Aorta (tissue), 5 donors: Measurements from ENCODE around the gene OR10AG1. TPM values are rescaled to one million over a fixed set of nuclear protein-coding genes. Genes with fewer than 3 reads are reported as not detected.

Experiments used
- ATAC-seq: fragments of 200-7000 bp; cut with Tn5 transposase; one replicate; pipeline ENCODE4 v1.9.1; 2022; ENCODE audit warnings: moderate library complexity; ENCODE audit not compliant: low FRiP score
- DNase-seq, 2 donors: peaks; one replicate each; pipeline ENCODE4 v3.0.0-alpha.2; 2020
- H3K27ac ChIP-seq, 2 donors: one replicate each; pipeline ENCODE4 v1.5.1; 2013; ENCODE audit warnings: low read length in 2 of 2, mild to moderate bottlenecking in 2 of 2, moderate library complexity in 2 of 2, control low read depth in 1 of 2, inconsistent platforms in 1 of 2, low read depth in 1 of 2
- H3K27me3 ChIP-seq, 2 donors: one replicate each; pipeline ENCODE4 v1.6.1; 2013; ENCODE audit warnings: control low read depth in 1 of 2, low read length in 1 of 2, mild to moderate bottlenecking in 1 of 2, moderate library complexity in 1 of 2; ENCODE audit not compliant: insufficient read depth in 2 of 2, control insufficient read depth in 1 of 2
- H3K36me3 ChIP-seq, 2 donors: one replicate each; pipeline ENCODE4 v1.6.1; 2013; ENCODE audit warnings: control low read depth in 1 of 2, low read length in 1 of 2, mild to moderate bottlenecking in 1 of 2; ENCODE audit not compliant: insufficient read depth in 2 of 2, control insufficient read depth in 1 of 2
- H3K4me1 ChIP-seq, 2 donors: one replicate each; pipeline ENCODE4 v1.6.1; 2013; ENCODE audit warnings: low read length in 2 of 2, control low read depth in 1 of 2, mild to moderate bottlenecking in 1 of 2, moderate library complexity in 1 of 2; ENCODE audit not compliant: insufficient read depth in 2 of 2, control insufficient read depth in 1 of 2
- H3K4me3 ChIP-seq, 2 donors: one replicate each; pipeline ENCODE4 v1.5.1; 2013; ENCODE audit warnings: low read length in 2 of 2, control low read depth in 1 of 2, mild to moderate bottlenecking in 1 of 2
- H3K9me3 ChIP-seq: one replicate; pipeline ENCODE4 v1.6.1; 2013; ENCODE audit warnings: mild to moderate bottlenecking, low read length; ENCODE audit not compliant: control insufficient read depth
- WGBS, 2 donors: extraction: QIAGEN DNeasy Blood & Tissue Kit; methylation state at CpG; one replicate each; pipeline ENCODE4 v1.1.7; 2013; 5-methylcytosine and 5-hydroxymethylcytosine counted together
- intact Hi-C, 2 donors: fragments of 100-400 bp; cut with DNase I; formaldehyde crosslinking; loops; one replicate each; pipeline versions ENCODE4 v1.14.2 to v1.15.0; 2022
- polyA plus RNA-seq, 2 donors: library from polyadenylated mRNA; stranded (reverse); fragments of 200-250 nt; gene quantifications; one replicate each; pipeline ENCODE4 v1.2.3, GENCODE V29; 2013
- total RNA-seq, 2 donors: library from RNA; stranded (reverse); fragmentation: NEBNext Ultra II Directional; extraction: Animal tissue kit (Norgen Biotek cat#: 25700); gene quantifications; one replicate each; pipeline ENCODE4 v1.2.1, GENCODE V29; 2021
- donor health status: healthy with polysubstance abuse.
- donor health status: Bipolar disorder and iron deficiency.
- donor health status: DM: no; HTN: no; CAD: no.
- donor health status: DM: no; HTN: no; CAD: no.
- donor health status: DM: yes; HTN: yes; CAD: no.

Gene OR10AG1
- total and polyA plus RNA-seq, 4 donors = not detected

- Histone ChIP-seq H3K36me3 (no peaks in the 10 kb centered on the region), H3K27ac (no peak overlapping the region), H3K27me3 (no peaks in the 10 kb centered on the region), H3K4me1 (no peaks in the 10 kb centered on the region), H3K9me3 (no peaks in the 10 kb centered on the region), H3K4me3 (no peak overlapping the region)
- intact Hi-C loops = no loop called here
- DNase-seq (no peak), ATAC-seq (no peak)
- 3% methylated on average over 3 of the region's 3 CpGs for WGBS, 2 donors
These were observed 26.9 kb downstream of the OR10AG1 start for GRCh38 chr11:55942785-55943392.

- H3K36me3 ChIP-seq = no peaks in the 10 kb centered on the region
- no peaks in the 10 kb centered on the region for H3K27me3 ChIP-seq
- no peaks in the 10 kb centered on the region for H3K9me3 ChIP-seq
- intact Hi-C loops = no loop called here
- no peak within 1 kb of the TSS for H3K4me3 ChIP-seq
- ATAC-seq (no peak), DNase-seq (no peak)
- no peaks in the 10 kb centered on the region for H3K4me1 ChIP-seq
- 64 to 68% methylated on average over 2 of the region's 2 CpGs for WGBS, 2 donors
- no peak within 1 kb of the TSS for H3K27ac ChIP-seq
These were observed 33.4 kb downstream of the OR10AG1 start, which contains the start of gene OR5I1 for GRCh38 chr11:55936300-55936699. TSS of gene OR5I1 (minus strand) at chr11:55936400. CDS start at chr11:55936400, 0 bp downstream.

GRCh38 chr11:55920537-55920936, 49.2 kb downstream of the OR10AG1 start:
- H3K9me3 ChIP-seq = no peaks in the 10 kb centered on the region
- 77 to 79% methylated on average over 5 of the region's 5 CpGs for WGBS, 2 donors
- no peaks in the 10 kb centered on the region for H3K27me3 ChIP-seq
- no peak overlapping the region for H3K27ac ChIP-seq
- DNase-seq (peak in 1 of 2 donors; percentile 29), ATAC-seq (no peak)
- no peaks in the 10 kb centered on the region for H3K4me1 ChIP-seq
- H3K4me3 ChIP-seq = no peak overlapping the region
- no peaks in the 10 kb centered on the region for H3K36me3 ChIP-seq
- intact Hi-C loops = no loop called here

Other genes starting within 250 kb of the OR10AG1 start
- not detected for gene OR5D13, start 196.5 kb downstream of the OR10AG1 start, total RNA-seq
- not detected for gene OR5D13, start 196.5 kb downstream of the OR10AG1 start, polyA plus RNA-seq
- gene OR5D14, start 174.4 kb downstream of the OR10AG1 start, total RNA-seq = not detected
- gene OR5D14, start 174.4 kb downstream of the OR10AG1 start, polyA plus RNA-seq = not detected
- not detected for gene OR5L1, start 158.6 kb downstream of the OR10AG1 start, total RNA-seq
- gene OR5L1, start 158.6 kb downstream of the OR10AG1 start, polyA plus RNA-seq = not detected
- not detected for gene OR5D18, start 150.3 kb downstream of the OR10AG1 start, total RNA-seq
- gene OR5D18, start 150.3 kb downstream of the OR10AG1 start, polyA plus RNA-seq = not detected
- gene OR5L2, start 142.7 kb downstream of the OR10AG1 start, total RNA-seq = not detected
- gene OR5L2, start 142.7 kb downstream of the OR10AG1 start, polyA plus RNA-seq = not detected
- not detected for gene OR5D16, start 131.2 kb downstream of the OR10AG1 start, total RNA-seq
- not detected for gene OR5D16, start 131.2 kb downstream of the OR10AG1 start, polyA plus RNA-seq
- gene TRIM51, start 86.6 kb downstream of the OR10AG1 start, total RNA-seq = not detected
- not detected for gene TRIM51, start 86.6 kb downstream of the OR10AG1 start, polyA plus RNA-seq
- not detected for gene OR5W2, start 55.4 kb downstream of the OR10AG1 start, total RNA-seq
- gene OR5W2, start 55.4 kb downstream of the OR10AG1 start, polyA plus RNA-seq = not detected
- gene OR5I1, start 33.5 kb downstream of the OR10AG1 start, total RNA-seq = not detected
- gene OR5I1, start 33.5 kb downstream of the OR10AG1 start, polyA plus RNA-seq = not detected
- gene OR5F1, start 24.7 kb upstream of the OR10AG1 start, total RNA-seq = not detected
- gene OR5F1, start 24.7 kb upstream of the OR10AG1 start, polyA plus RNA-seq = not detected
- not detected for gene OR5AS1, start 57.7 kb upstream of the OR10AG1 start, total RNA-seq
- gene OR5AS1, start 57.7 kb upstream of the OR10AG1 start, polyA plus RNA-seq = under 1 TPM in 1 of 2 donors, not detected in 1; under 0.01 TPM
- gene OR8I2, start 123.4 kb upstream of the OR10AG1 start, total RNA-seq = not detected
- gene OR8I2, start 123.4 kb upstream of the OR10AG1 start, polyA plus RNA-seq = not detected
- gene OR8H2, start 133.7 kb upstream of the OR10AG1 start, total RNA-seq = not detected
- not detected for gene OR8H2, start 133.7 kb upstream of the OR10AG1 start, polyA plus RNA-seq
- not detected for gene OR8H3, start 152.4 kb upstream of the OR10AG1 start, total RNA-seq
- not detected for gene OR8H3, start 152.4 kb upstream of the OR10AG1 start, polyA plus RNA-seq
- not detected for gene OR8J3, start 170.3 kb upstream of the OR10AG1 start, total RNA-seq
- not detected for gene OR8J3, start 170.3 kb upstream of the OR10AG1 start, polyA plus RNA-seq
- not detected for gene OR8K5, start 190.4 kb upstream of the OR10AG1 start, total RNA-seq
- gene OR8K5, start 190.4 kb upstream of the OR10AG1 start, polyA plus RNA-seq = not detected
- not detected for gene OR5J2, start 206.7 kb upstream of the OR10AG1 start, total RNA-seq
- gene OR5J2, start 206.7 kb upstream of the OR10AG1 start, polyA plus RNA-seq = not detected